HCT116 (cell line): Measurements from ENCODE around the gene CENPV. TPM values are rescaled to one million over a fixed set of nuclear protein-coding genes. Genes with fewer than 3 reads are reported as not detected.

Experiments
- ATAC-seq: fragments of 200-7000 bp; cut with Tn5 transposase; 2 replicates; pipeline ENCODE4 v1.9.1; 2020; ENCODE audit warnings: mild to moderate bottlenecking, moderate library complexity
- BruUV-seq: library from RNA; stranded (reverse); fragments of 400-500 nt; replicated peaks from 2 replicates; lab custom pipeline; 2021; lab: Mats Ljungman, UMichigan
- CTCF ChIA-PET: fragments of 300-600 bp; sonication (Branson Sonifier 250); formaldehyde crosslinking; loops from one replicate; lab custom pipeline; 2021; ENCODE audit warnings: antibody characterized with exemption; lab: Charles Lee
- POLR2A ChIA-PET: fragments of 300-600, 350-600 bp; sonication (Branson Sonifier 250); formaldehyde crosslinking; loops from one replicate; lab custom pipeline; 2021; ENCODE audit warnings: antibody characterized with exemption; lab: Charles Lee
- RAD21 ChIA-PET, 2 experiments: fragments of 300-600 bp; sonication (Branson Sonifier 250); formaldehyde crosslinking; loops; one replicate each; lab custom pipeline; 2023; ENCODE audit warnings: low total read pairs in 2 of 2; ENCODE audit not compliant: uncharacterized antibody in 2 of 2, unreplicated experiment in 2 of 2, low non-redundant PET in 1 of 2; lab: Charles Lee
- DNase-seq: peaks from one replicate; pipeline ENCODE4 v3.0.0-alpha.2; 2010; ENCODE audit warnings: low read depth, low spot score
- H2AFZ ChIP-seq: fragments of 200-600 bp; shearing (Covaris generic), sonication (generic); 2 replicates; pipeline ENCODE4 v1.6.1; 2017; ENCODE audit warnings: low read depth, mixed run types, mixed read lengths, antibody characterized with exemption, low read length; ENCODE audit not compliant: poor library complexity, severe bottlenecking
- H3K27ac ChIP-seq: 2 replicates; pipeline ENCODE4 v1.5.1; 2012; ENCODE audit warnings: low read depth, low read length
- H3K27me3 ChIP-seq: fragments of 200-600 bp; sonication (generic); 2 replicates; pipeline ENCODE4 v1.6.1; 2016; ENCODE audit warnings: mixed run types, low read length, mixed read lengths; ENCODE audit not compliant: insufficient read depth
- H3K36me3 ChIP-seq, 2 experiments: fragments of 200-500 bp in 1 of 2; fragments of 200-600 bp in 1 of 2; sonication (Bioruptor generic) in 1 of 2; sonication (generic) in 1 of 2; 2 replicates each; pipeline versions ENCODE4 v1.5.1 to v1.6.1; 2014 to 2016; ENCODE audit warnings: low read length in 2 of 2, inconsistent platforms in 1 of 2, mixed read lengths in 1 of 2, mixed run types in 1 of 2; ENCODE audit not compliant: insufficient read depth in 2 of 2, control insufficient read depth in 1 of 2
- H3K4me1 ChIP-seq, 2 experiments: fragments of 200-600 bp in 1 of 2; sonication (generic) in 1 of 2; 2 replicates each; pipeline versions ENCODE4 v1.5.1 to v1.6.1; 2012 to 2017; ENCODE audit warnings: low read length in 2 of 2, inconsistent platforms in 1 of 2, mild to moderate bottlenecking in 1 of 2, mixed read lengths in 1 of 2, mixed run types in 1 of 2, moderate library complexity in 1 of 2; ENCODE audit not compliant: insufficient read depth in 2 of 2, control insufficient read depth in 1 of 2
- H3K4me2 ChIP-seq: fragments of 200-600 bp; sonication (generic); 2 replicates; pipeline ENCODE4 v1.6.1; 2017; ENCODE audit warnings: mixed run types, low read length, mixed read lengths
- H3K4me3 ChIP-seq, 2 experiments: fragments of 200-600 bp in 1 of 2; sonication (generic) in 1 of 2; replicated peaks in 1 of 2; 2 replicates each; pipeline ENCODE4 v1.5.1; 2011 to 2016; ENCODE audit warnings: low read length in 2 of 2, control low read depth in 1 of 2, low read depth in 1 of 2, mild to moderate bottlenecking in 1 of 2, mixed read lengths in 1 of 2, mixed run types in 1 of 2
- H3K79me2 ChIP-seq: fragments of 200-600 bp; sonication (generic); 2 replicates; pipeline ENCODE4 v1.6.1; 2017; ENCODE audit warnings: mild to moderate bottlenecking, mixed run types, low read length, moderate library complexity, mixed read lengths; ENCODE audit not compliant: insufficient read depth
- H3K9ac ChIP-seq: fragments of 200-600 bp; sonication (generic); 2 replicates; pipeline ENCODE4 v1.6.1; 2016; ENCODE audit warnings: low read length, mixed read lengths
- H3K9me2 ChIP-seq: fragments of 200-600 bp; sonication (generic), shearing (Covaris generic); 2 replicates; pipeline ENCODE4 v1.6.1; 2017; ENCODE audit warnings: mixed run types, mild to moderate bottlenecking, moderate library complexity; ENCODE audit not compliant: insufficient read depth
- H3K9me3 ChIP-seq, 2 experiments: fragments of 200-500 bp in 1 of 2; fragments of 200-600 bp in 1 of 2; sonication (Bioruptor generic) in 1 of 2; sonication (generic) in 1 of 2; 2 replicates each; pipeline ENCODE4 v1.6.1; 2014 to 2017; ENCODE audit warnings: low read length in 2 of 2, mixed read lengths in 2 of 2, inconsistent platforms in 1 of 2, low read depth in 1 of 2, mild to moderate bottlenecking in 1 of 2, mixed run types in 1 of 2, moderate library complexity in 1 of 2; ENCODE audit not compliant: control insufficient read depth in 1 of 2, insufficient read depth in 1 of 2
- H4K20me1 ChIP-seq: fragments of 200-600 bp; sonication (generic), shearing (Covaris generic); 2 replicates; pipeline ENCODE4 v1.6.1; 2017; ENCODE audit warnings: mixed run types, mild to moderate bottlenecking, moderate library complexity; ENCODE audit not compliant: insufficient read depth
- CEBPB ChIP-seq: IDR thresholded peaks from 2 replicates; pipeline ENCODE4 v1.6.1; 2012; ENCODE audit warnings: low read depth
- CTCF ChIP-seq, 3 experiments: fragments of 200-600 bp in 1 of 3; sonication (generic) in 1 of 3; IDR thresholded peaks in 2 of 3; conservative IDR thresholded peaks in 1 of 3; 2 replicates each; pipeline ENCODE4 v1.5.1; 2012 to 2017; ENCODE audit warnings: low read depth in 2 of 3, low read length in 2 of 3, antibody characterized with exemption in 1 of 3, borderline replicate concordance in 1 of 3, control low read depth in 1 of 3, mild to moderate bottlenecking in 1 of 3, mixed read lengths in 1 of 3, mixed run types in 1 of 3, moderate library complexity in 1 of 3; ENCODE audit not compliant: insufficient read depth in 1 of 3
- EGR1 ChIP-seq: IDR thresholded peaks from 2 replicates; pipeline ENCODE4 v1.6.1; 2012; ENCODE audit warnings: low read depth
- ELF1 ChIP-seq: IDR thresholded peaks from 2 replicates; pipeline ENCODE4 v1.6.1; 2012; ENCODE audit warnings: low read depth, borderline replicate concordance
- EZH2 ChIP-seq: fragments of 200-600 bp; sonication (generic); IDR thresholded peaks from 2 replicates; pipeline ENCODE4 v1.6.1; 2017; ENCODE audit warnings: antibody characterized with exemption, mixed run types
- EZH2phosphoT487 ChIP-seq: fragments of 200-600 bp; IDR thresholded peaks from 2 replicates; pipeline ENCODE4 v1.6.1; 2018; ENCODE audit warnings: antibody characterized with exemption, borderline replicate concordance
- FOSL1 ChIP-seq: IDR thresholded peaks from 2 replicates; pipeline ENCODE4 v1.6.1; 2012; ENCODE audit warnings: low read depth
- JUND ChIP-seq: IDR thresholded peaks from 2 replicates; pipeline ENCODE4 v1.6.1; 2012
- MAX ChIP-seq: IDR thresholded peaks from 2 replicates; pipeline ENCODE4 v1.6.1; 2012
- POLR2A ChIP-seq: IDR thresholded peaks from 2 replicates; pipeline ENCODE4 v1.7.0; 2011; ENCODE audit warnings: borderline replicate concordance; ENCODE audit not compliant: insufficient read depth, insufficient read length; ENCODE audit errors: extremely low read depth
- POLR2AphosphoS5 ChIP-seq: IDR thresholded peaks from 2 replicates; pipeline ENCODE4 v1.6.1; 2011; ENCODE audit warnings: mild to moderate bottlenecking, low read depth, low read length, moderate library complexity
- RAD21 ChIP-seq: IDR thresholded peaks from 2 replicates; pipeline ENCODE4 v1.6.1; 2012; ENCODE audit warnings: low read depth, mild to moderate bottlenecking
- SIN3A ChIP-seq: IDR thresholded peaks from 2 replicates; pipeline ENCODE4 v1.6.1; 2012; ENCODE audit warnings: low read depth
- SP1 ChIP-seq: IDR thresholded peaks from 2 replicates; pipeline ENCODE4 v1.6.1; 2012; ENCODE audit warnings: low read depth
- SRF ChIP-seq: IDR thresholded peaks from 2 replicates; pipeline ENCODE4 v1.6.1; 2012; ENCODE audit warnings: low read depth
- ZNF274 ChIP-seq: fragments of 200-500 bp; sonication (Bioruptor generic); IDR thresholded peaks from 2 replicates; pipeline ENCODE4 v1.6.1; 2014; ENCODE audit warnings: mild to moderate bottlenecking, low read depth, low read length, inconsistent platforms
- intact Hi-C: fragments of 100-400 bp; cut with micrococcal nuclease; formaldehyde crosslinking; loops from 2 replicates; pipeline ENCODE4 v1.10.0; 2022
- total RNA-seq: library from RNA; stranded (reverse); gene quantifications from one replicate; pipeline ENCODE4 v1.2.1, GENCODE V29; 2021; ENCODE audit not compliant: unreplicated experiment

CENPV gene
- total RNA-seq, 1 experiment from 2014 or later = 84.7 TPM

GRCh38 chr17:16298140-16298662 lies 55.1 kb downstream of the CENPV start:
- POLR2A ChIA-PET = interaction anchor here (1.0 to 2.0 kb wide), 3 partner anchors 13 to 140 kb away, joined by 3 to 8 read pairs (median 6); partner anchors contain the start of gene UBB
- H3K9ac ChIP-seq = no peak overlapping the region

GRCh38 chr17:16297367-16298139 lies 55.7 kb downstream of the CENPV start:
- no peak for DNase-seq
- Histone ChIP-seq H3K4me3 (no peak overlapping the region), H3K9me3 (no peaks in the 10 kb centered on the region), H4K20me1 (no peaks in the 10 kb centered on the region), H3K9me2 (no peaks in the 10 kb centered on the region), H3K79me2 (no peaks in the 10 kb centered on the region), H3K4me1 (peaks cover 58 to 61% of the 10 kb centered on the region in 2 experiments), H3K27ac (peak overlapping the region; percentile 18), H3K4me2 (peak overlapping the region; percentile 58), H3K27me3 (no peaks in the 10 kb centered on the region), H3K9ac (0 out of 2 replicates have a peak overlapping the region, but pooled peaks have one; percentile 4), H2AFZ (no peak overlapping the region), H3K36me3 (no peaks in the 10 kb centered on the region)
- BruUV-seq = no TSS peak
- intact Hi-C loops = no loop called here
- ChIA-PET POLR2A (interaction anchor here (1.0 to 2.0 kb wide), 3 partner anchors 12 to 141 kb away, joined by 3 to 8 read pairs (median 6); partner anchors contain the start of gene UBB), RAD21 (interaction anchor here in 1 of 2 experiments (1.0 kb wide), 1 partner anchor 143 kb away, joined by 3 read pairs; no protein-coding TSS in a partner anchor), CTCF (interaction anchor here (1.6 kb wide), 1 partner anchor 11 kb away, joined by 6 read pairs; no protein-coding TSS in a partner anchor)
- ATAC-seq = peak; percentile 31
- no peak for TF ChIP-seq CEBPB
- no peak for TF ChIP-seq CTCF (IDR thresholded peaks at IDR 0.05 in 2 of 3, conservative IDR thresholded peaks at IDR 0.05 in 1 of 3; ENCODE audit: borderline replicate concordance in 1 of 3, insufficient read depth in 1 of 3, low read depth in 2 of 3, low read length in 2 of 3)
- TF ChIP-seq POLR2AphosphoS5 = no peak
- TF ChIP-seq SRF = no peak
- TF ChIP-seq RAD21 = no peak
- no peak for TF ChIP-seq EGR1
- no peak for TF ChIP-seq SP1
- TF ChIP-seq SIN3A = no peak
- TF ChIP-seq POLR2A = no peak
- no peak for TF ChIP-seq FOSL1
- TF ChIP-seq ELF1 = no peak
- no peak for TF ChIP-seq JUND
- no peak for TF ChIP-seq EZH2phosphoT487
- no peak for TF ChIP-seq MAX

More at GRCh38 chr17:16298140-16298662, 55.1 kb downstream of the CENPV start:
- H2AFZ ChIP-seq = no peak overlapping the region
- peak overlapping the region; percentile 18 for H3K27ac ChIP-seq
- H4K20me1 ChIP-seq = no peaks in the 10 kb centered on the region
- no TSS peak for BruUV-seq
- H3K4me3 ChIP-seq = no peak overlapping the region
- no peaks in the 10 kb centered on the region for H3K36me3 ChIP-seq
- RAD21 ChIA-PET = interaction anchor here in 1 of 2 experiments (1.0 kb wide), 1 partner anchor 143 kb away, joined by 3 read pairs; no protein-coding TSS in a partner anchor
- H3K4me2 ChIP-seq = no peak overlapping the region; the same call in 1 of the 2 replicates
- H3K9me3 ChIP-seq = no peaks in the 10 kb centered on the region
- DNase-seq = no peak
- no peak for ATAC-seq
- H3K27me3 ChIP-seq = no peaks in the 10 kb centered on the region
- TF ChIP-seq JUND (no peak), EZH2 (no peak), MAX (no peak), POLR2AphosphoS5 (no peak), POLR2A (no peak), ZNF274 (no peak), SRF (no peak)
- no peaks in the 10 kb centered on the region for H3K79me2 ChIP-seq
- H3K9me2 ChIP-seq = no peaks in the 10 kb centered on the region
- CTCF ChIA-PET = interaction anchor here (1.6 kb wide), 1 partner anchor 12 kb away, joined by 6 read pairs; no protein-coding TSS in a partner anchor
- intact Hi-C loops = no loop called here
- H3K4me1 ChIP-seq = peaks cover 58 to 65% of the 10 kb centered on the region in 2 experiments
